HCT116 (cell line): ENCODE results near the gene S1PR4. TPM values are rescaled to one million over a fixed set of nuclear protein-coding genes. Genes with fewer than 3 reads are reported as not detected.

ENCODE experiments used
- ATAC-seq: fragments of 200-7000 bp; cut with Tn5 transposase; 2 replicates; pipeline ENCODE4 v1.9.1; 2020; ENCODE audit warnings: mild to moderate bottlenecking, moderate library complexity
- BruUV-seq: library from RNA; stranded (reverse); fragments of 400-500 nt; replicated peaks from 2 replicates; lab custom pipeline; 2021; lab: Mats Ljungman, UMichigan
- CTCF ChIA-PET: fragments of 300-600 bp; sonication (Branson Sonifier 250); formaldehyde crosslinking; loops from one replicate; lab custom pipeline; 2021; ENCODE audit warnings: antibody characterized with exemption; lab: Charles Lee
- POLR2A ChIA-PET: fragments of 300-600, 350-600 bp; sonication (Branson Sonifier 250); formaldehyde crosslinking; loops from one replicate; lab custom pipeline; 2021; ENCODE audit warnings: antibody characterized with exemption; lab: Charles Lee
- RAD21 ChIA-PET, 2 experiments: fragments of 300-600 bp; sonication (Branson Sonifier 250); formaldehyde crosslinking; loops; one replicate each; lab custom pipeline; 2023; ENCODE audit warnings: low total read pairs in 2 of 2; ENCODE audit not compliant: uncharacterized antibody in 2 of 2, unreplicated experiment in 2 of 2, low non-redundant PET in 1 of 2; lab: Charles Lee
- DNase-seq: peaks from one replicate; pipeline ENCODE4 v3.0.0-alpha.2; 2010; ENCODE audit warnings: low read depth, low spot score
- H2AFZ ChIP-seq: fragments of 200-600 bp; shearing (Covaris generic), sonication (generic); 2 replicates; pipeline ENCODE4 v1.6.1; 2017; ENCODE audit warnings: low read depth, mixed run types, mixed read lengths, antibody characterized with exemption, low read length; ENCODE audit not compliant: poor library complexity, severe bottlenecking
- H3K27ac ChIP-seq: 2 replicates; pipeline ENCODE4 v1.5.1; 2012; ENCODE audit warnings: low read depth, low read length
- H3K27me3 ChIP-seq: fragments of 200-600 bp; sonication (generic); 2 replicates; pipeline ENCODE4 v1.6.1; 2016; ENCODE audit warnings: mixed run types, low read length, mixed read lengths; ENCODE audit not compliant: insufficient read depth
- H3K36me3 ChIP-seq, 2 experiments: fragments of 200-500 bp in 1 of 2; fragments of 200-600 bp in 1 of 2; sonication (Bioruptor generic) in 1 of 2; sonication (generic) in 1 of 2; 2 replicates each; pipeline versions ENCODE4 v1.5.1 to v1.6.1; 2014 to 2016; ENCODE audit warnings: low read length in 2 of 2, inconsistent platforms in 1 of 2, mixed read lengths in 1 of 2, mixed run types in 1 of 2; ENCODE audit not compliant: insufficient read depth in 2 of 2, control insufficient read depth in 1 of 2
- H3K4me1 ChIP-seq, 2 experiments: fragments of 200-600 bp in 1 of 2; sonication (generic) in 1 of 2; 2 replicates each; pipeline versions ENCODE4 v1.5.1 to v1.6.1; 2012 to 2017; ENCODE audit warnings: low read length in 2 of 2, inconsistent platforms in 1 of 2, mild to moderate bottlenecking in 1 of 2, mixed read lengths in 1 of 2, mixed run types in 1 of 2, moderate library complexity in 1 of 2; ENCODE audit not compliant: insufficient read depth in 2 of 2, control insufficient read depth in 1 of 2
- H3K4me2 ChIP-seq: fragments of 200-600 bp; sonication (generic); 2 replicates; pipeline ENCODE4 v1.6.1; 2017; ENCODE audit warnings: mixed run types, low read length, mixed read lengths
- H3K4me3 ChIP-seq, 2 experiments: fragments of 200-600 bp in 1 of 2; sonication (generic) in 1 of 2; replicated peaks in 1 of 2; 2 replicates each; pipeline ENCODE4 v1.5.1; 2011 to 2016; ENCODE audit warnings: low read length in 2 of 2, control low read depth in 1 of 2, low read depth in 1 of 2, mild to moderate bottlenecking in 1 of 2, mixed read lengths in 1 of 2, mixed run types in 1 of 2
- H3K79me2 ChIP-seq: fragments of 200-600 bp; sonication (generic); 2 replicates; pipeline ENCODE4 v1.6.1; 2017; ENCODE audit warnings: mild to moderate bottlenecking, mixed run types, low read length, moderate library complexity, mixed read lengths; ENCODE audit not compliant: insufficient read depth
- H3K9ac ChIP-seq: fragments of 200-600 bp; sonication (generic); 2 replicates; pipeline ENCODE4 v1.6.1; 2016; ENCODE audit warnings: low read length, mixed read lengths
- H3K9me2 ChIP-seq: fragments of 200-600 bp; sonication (generic), shearing (Covaris generic); 2 replicates; pipeline ENCODE4 v1.6.1; 2017; ENCODE audit warnings: mixed run types, mild to moderate bottlenecking, moderate library complexity; ENCODE audit not compliant: insufficient read depth
- H3K9me3 ChIP-seq, 2 experiments: fragments of 200-500 bp in 1 of 2; fragments of 200-600 bp in 1 of 2; sonication (Bioruptor generic) in 1 of 2; sonication (generic) in 1 of 2; 2 replicates each; pipeline ENCODE4 v1.6.1; 2014 to 2017; ENCODE audit warnings: low read length in 2 of 2, mixed read lengths in 2 of 2, inconsistent platforms in 1 of 2, low read depth in 1 of 2, mild to moderate bottlenecking in 1 of 2, mixed run types in 1 of 2, moderate library complexity in 1 of 2; ENCODE audit not compliant: control insufficient read depth in 1 of 2, insufficient read depth in 1 of 2
- H4K20me1 ChIP-seq: fragments of 200-600 bp; sonication (generic), shearing (Covaris generic); 2 replicates; pipeline ENCODE4 v1.6.1; 2017; ENCODE audit warnings: mixed run types, mild to moderate bottlenecking, moderate library complexity; ENCODE audit not compliant: insufficient read depth
- CBX3 ChIP-seq: IDR thresholded peaks from 2 replicates; pipeline ENCODE4 v1.6.1; 2012; ENCODE audit warnings: low read depth
- CEBPB ChIP-seq: IDR thresholded peaks from 2 replicates; pipeline ENCODE4 v1.6.1; 2012; ENCODE audit warnings: low read depth
- EGR1 ChIP-seq: IDR thresholded peaks from 2 replicates; pipeline ENCODE4 v1.6.1; 2012; ENCODE audit warnings: low read depth
- ELF1 ChIP-seq: IDR thresholded peaks from 2 replicates; pipeline ENCODE4 v1.6.1; 2012; ENCODE audit warnings: low read depth, borderline replicate concordance
- EZH2phosphoT487 ChIP-seq: fragments of 200-600 bp; IDR thresholded peaks from 2 replicates; pipeline ENCODE4 v1.6.1; 2018; ENCODE audit warnings: antibody characterized with exemption, borderline replicate concordance
- FOSL1 ChIP-seq: IDR thresholded peaks from 2 replicates; pipeline ENCODE4 v1.6.1; 2012; ENCODE audit warnings: low read depth
- MAX ChIP-seq: IDR thresholded peaks from 2 replicates; pipeline ENCODE4 v1.6.1; 2012
- POLR2A ChIP-seq: IDR thresholded peaks from 2 replicates; pipeline ENCODE4 v1.7.0; 2011; ENCODE audit warnings: borderline replicate concordance; ENCODE audit not compliant: insufficient read depth, insufficient read length; ENCODE audit errors: extremely low read depth
- POLR2AphosphoS5 ChIP-seq: IDR thresholded peaks from 2 replicates; pipeline ENCODE4 v1.6.1; 2011; ENCODE audit warnings: mild to moderate bottlenecking, low read depth, low read length, moderate library complexity
- REST ChIP-seq: IDR thresholded peaks from 2 replicates; pipeline ENCODE4 v1.6.1; 2012; ENCODE audit warnings: low read depth
- SIN3A ChIP-seq: IDR thresholded peaks from 2 replicates; pipeline ENCODE4 v1.6.1; 2012; ENCODE audit warnings: low read depth
- SRF ChIP-seq: IDR thresholded peaks from 2 replicates; pipeline ENCODE4 v1.6.1; 2012; ENCODE audit warnings: low read depth
- TCF7L2 ChIP-seq: IDR thresholded peaks from 2 replicates; pipeline ENCODE4 v1.7.0; 2011; ENCODE audit warnings: borderline replicate concordance, inconsistent platforms; ENCODE audit not compliant: insufficient read depth, insufficient read length; ENCODE audit errors: extremely low read depth
- ZBTB33 ChIP-seq: IDR thresholded peaks from 2 replicates; pipeline ENCODE4 v1.6.1; 2011; ENCODE audit warnings: mild to moderate bottlenecking, low read length, moderate library complexity; ENCODE audit not compliant: insufficient replicate concordance; ENCODE audit errors: extremely low read depth
- ZFX ChIP-seq: fragments of 450-650 bp; IDR thresholded peaks from 2 replicates; pipeline ENCODE4 v1.6.1; 2017
- intact Hi-C: fragments of 100-400 bp; cut with micrococcal nuclease; formaldehyde crosslinking; loops from 2 replicates; pipeline ENCODE4 v1.10.0; 2022
- total RNA-seq: library from RNA; stranded (reverse); gene quantifications from one replicate; pipeline ENCODE4 v1.2.1, GENCODE V29; 2021; ENCODE audit not compliant: unreplicated experiment

The S1PR4 gene
- total RNA-seq, 1 experiment from 2014 or later: 0.71 TPM

GRCh38 chr19:3150739-3151329 lies 27.7 kb upstream of the S1PR4 start:
- H4K20me1 ChIP-seq: no peaks in the 10 kb centered on the region
- no peak overlapping the region for H3K4me2 ChIP-seq
- no peak for ATAC-seq
- no peak overlapping the region for H3K4me3 ChIP-seq
- no peaks in the 10 kb centered on the region for H3K79me2 ChIP-seq
- H3K9ac ChIP-seq: no peak overlapping the region
- TF ChIP-seq CEBPB (no peak), FOSL1 (no peak), SRF (no peak), POLR2A (no peak), EGR1 (no peak), ELF1 (no peak), REST (no peak), MAX (no peak), ZBTB33 (no peak), POLR2AphosphoS5 (no peak), CBX3 (no peak), EZH2phosphoT487 (no peak), SIN3A (no peak), ZFX (no peak), TCF7L2 (no peak)
- H3K4me1 ChIP-seq: peaks cover 0 to 10% of the 10 kb centered on the region in 2 experiments; a peak in 3 of 4 replicates
- H3K36me3 ChIP-seq: no peaks in the 10 kb centered on the region
- DNase-seq: no peak
- no TSS peak for BruUV-seq
- H2AFZ ChIP-seq: no peak overlapping the region
- no peaks in the 10 kb centered on the region for H3K9me2 ChIP-seq
- H3K9me3 ChIP-seq: no peaks in the 10 kb centered on the region
- RAD21 ChIA-PET: no interaction called here
- POLR2A ChIA-PET: no interaction called here
- H3K27me3 ChIP-seq: no peaks in the 10 kb centered on the region
- CTCF ChIA-PET: no interaction called here
- intact Hi-C loops: no loop called here
- no peak overlapping the region for H3K27ac ChIP-seq
